HCT116 (cell line): ENCODE measurements around the gene EIF4G3. TPM values are rescaled to one million over a fixed set of nuclear protein-coding genes. Genes with fewer than 3 reads are reported as not detected.

Experiments used
- ATAC-seq: fragments of 200-7000 bp; cut with Tn5 transposase; 2 replicates; pipeline ENCODE4 v1.9.1; 2020; ENCODE audit warnings: mild to moderate bottlenecking, moderate library complexity
- BruUV-seq: library from RNA; stranded (reverse); fragments of 400-500 nt; replicated peaks from 2 replicates; lab custom pipeline; 2021; lab: Mats Ljungman, UMichigan
- CTCF ChIA-PET: fragments of 300-600 bp; sonication (Branson Sonifier 250); formaldehyde crosslinking; loops from one replicate; lab custom pipeline; 2021; ENCODE audit warnings: antibody characterized with exemption; lab: Charles Lee
- POLR2A ChIA-PET: fragments of 300-600, 350-600 bp; sonication (Branson Sonifier 250); formaldehyde crosslinking; loops from one replicate; lab custom pipeline; 2021; ENCODE audit warnings: antibody characterized with exemption; lab: Charles Lee
- RAD21 ChIA-PET, 2 experiments: fragments of 300-600 bp; sonication (Branson Sonifier 250); formaldehyde crosslinking; loops; one replicate each; lab custom pipeline; 2023; ENCODE audit warnings: low total read pairs in 2 of 2; ENCODE audit not compliant: uncharacterized antibody in 2 of 2, unreplicated experiment in 2 of 2, low non-redundant PET in 1 of 2; lab: Charles Lee
- DNase-seq: peaks from one replicate; pipeline ENCODE4 v3.0.0-alpha.2; 2010; ENCODE audit warnings: low read depth, low spot score
- H2AFZ ChIP-seq: fragments of 200-600 bp; shearing (Covaris generic), sonication (generic); 2 replicates; pipeline ENCODE4 v1.6.1; 2017; ENCODE audit warnings: low read depth, mixed run types, mixed read lengths, antibody characterized with exemption, low read length; ENCODE audit not compliant: poor library complexity, severe bottlenecking
- H3K27ac ChIP-seq: 2 replicates; pipeline ENCODE4 v1.5.1; 2012; ENCODE audit warnings: low read depth, low read length
- H3K27me3 ChIP-seq: fragments of 200-600 bp; sonication (generic); 2 replicates; pipeline ENCODE4 v1.6.1; 2016; ENCODE audit warnings: mixed run types, low read length, mixed read lengths; ENCODE audit not compliant: insufficient read depth
- H3K36me3 ChIP-seq, 2 experiments: fragments of 200-500 bp in 1 of 2; fragments of 200-600 bp in 1 of 2; sonication (Bioruptor generic) in 1 of 2; sonication (generic) in 1 of 2; 2 replicates each; pipeline versions ENCODE4 v1.5.1 to v1.6.1; 2014 to 2016; ENCODE audit warnings: low read length in 2 of 2, inconsistent platforms in 1 of 2, mixed read lengths in 1 of 2, mixed run types in 1 of 2; ENCODE audit not compliant: insufficient read depth in 2 of 2, control insufficient read depth in 1 of 2
- H3K4me1 ChIP-seq, 2 experiments: fragments of 200-600 bp in 1 of 2; sonication (generic) in 1 of 2; 2 replicates each; pipeline versions ENCODE4 v1.5.1 to v1.6.1; 2012 to 2017; ENCODE audit warnings: low read length in 2 of 2, inconsistent platforms in 1 of 2, mild to moderate bottlenecking in 1 of 2, mixed read lengths in 1 of 2, mixed run types in 1 of 2, moderate library complexity in 1 of 2; ENCODE audit not compliant: insufficient read depth in 2 of 2, control insufficient read depth in 1 of 2
- H3K4me2 ChIP-seq: fragments of 200-600 bp; sonication (generic); 2 replicates; pipeline ENCODE4 v1.6.1; 2017; ENCODE audit warnings: mixed run types, low read length, mixed read lengths
- H3K4me3 ChIP-seq, 2 experiments: fragments of 200-600 bp in 1 of 2; sonication (generic) in 1 of 2; replicated peaks in 1 of 2; 2 replicates each; pipeline ENCODE4 v1.5.1; 2011 to 2016; ENCODE audit warnings: low read length in 2 of 2, control low read depth in 1 of 2, low read depth in 1 of 2, mild to moderate bottlenecking in 1 of 2, mixed read lengths in 1 of 2, mixed run types in 1 of 2
- H3K79me2 ChIP-seq: fragments of 200-600 bp; sonication (generic); 2 replicates; pipeline ENCODE4 v1.6.1; 2017; ENCODE audit warnings: mild to moderate bottlenecking, mixed run types, low read length, moderate library complexity, mixed read lengths; ENCODE audit not compliant: insufficient read depth
- H3K9ac ChIP-seq: fragments of 200-600 bp; sonication (generic); 2 replicates; pipeline ENCODE4 v1.6.1; 2016; ENCODE audit warnings: low read length, mixed read lengths
- H3K9me2 ChIP-seq: fragments of 200-600 bp; sonication (generic), shearing (Covaris generic); 2 replicates; pipeline ENCODE4 v1.6.1; 2017; ENCODE audit warnings: mixed run types, mild to moderate bottlenecking, moderate library complexity; ENCODE audit not compliant: insufficient read depth
- H3K9me3 ChIP-seq, 2 experiments: fragments of 200-500 bp in 1 of 2; fragments of 200-600 bp in 1 of 2; sonication (Bioruptor generic) in 1 of 2; sonication (generic) in 1 of 2; 2 replicates each; pipeline ENCODE4 v1.6.1; 2014 to 2017; ENCODE audit warnings: low read length in 2 of 2, mixed read lengths in 2 of 2, inconsistent platforms in 1 of 2, low read depth in 1 of 2, mild to moderate bottlenecking in 1 of 2, mixed run types in 1 of 2, moderate library complexity in 1 of 2; ENCODE audit not compliant: control insufficient read depth in 1 of 2, insufficient read depth in 1 of 2
- H4K20me1 ChIP-seq: fragments of 200-600 bp; sonication (generic), shearing (Covaris generic); 2 replicates; pipeline ENCODE4 v1.6.1; 2017; ENCODE audit warnings: mixed run types, mild to moderate bottlenecking, moderate library complexity; ENCODE audit not compliant: insufficient read depth
- CEBPB ChIP-seq: IDR thresholded peaks from 2 replicates; pipeline ENCODE4 v1.6.1; 2012; ENCODE audit warnings: low read depth
- CTCF ChIP-seq, 3 experiments: fragments of 200-600 bp in 1 of 3; sonication (generic) in 1 of 3; IDR thresholded peaks in 2 of 3; conservative IDR thresholded peaks in 1 of 3; 2 replicates each; pipeline ENCODE4 v1.5.1; 2012 to 2017; ENCODE audit warnings: low read depth in 2 of 3, low read length in 2 of 3, antibody characterized with exemption in 1 of 3, borderline replicate concordance in 1 of 3, control low read depth in 1 of 3, mild to moderate bottlenecking in 1 of 3, mixed read lengths in 1 of 3, mixed run types in 1 of 3, moderate library complexity in 1 of 3; ENCODE audit not compliant: insufficient read depth in 1 of 3
- ELF1 ChIP-seq: IDR thresholded peaks from 2 replicates; pipeline ENCODE4 v1.6.1; 2012; ENCODE audit warnings: low read depth, borderline replicate concordance
- EZH2 ChIP-seq: fragments of 200-600 bp; sonication (generic); IDR thresholded peaks from 2 replicates; pipeline ENCODE4 v1.6.1; 2017; ENCODE audit warnings: antibody characterized with exemption, mixed run types
- EZH2phosphoT487 ChIP-seq: fragments of 200-600 bp; IDR thresholded peaks from 2 replicates; pipeline ENCODE4 v1.6.1; 2018; ENCODE audit warnings: antibody characterized with exemption, borderline replicate concordance
- FOSL1 ChIP-seq: IDR thresholded peaks from 2 replicates; pipeline ENCODE4 v1.6.1; 2012; ENCODE audit warnings: low read depth
- JUND ChIP-seq: IDR thresholded peaks from 2 replicates; pipeline ENCODE4 v1.6.1; 2012
- MAX ChIP-seq: IDR thresholded peaks from 2 replicates; pipeline ENCODE4 v1.6.1; 2012
- POLR2AphosphoS5 ChIP-seq: IDR thresholded peaks from 2 replicates; pipeline ENCODE4 v1.6.1; 2011; ENCODE audit warnings: mild to moderate bottlenecking, low read depth, low read length, moderate library complexity
- REST ChIP-seq: IDR thresholded peaks from 2 replicates; pipeline ENCODE4 v1.6.1; 2012; ENCODE audit warnings: low read depth
- SIN3A ChIP-seq: IDR thresholded peaks from 2 replicates; pipeline ENCODE4 v1.6.1; 2012; ENCODE audit warnings: low read depth
- SP1 ChIP-seq: IDR thresholded peaks from 2 replicates; pipeline ENCODE4 v1.6.1; 2012; ENCODE audit warnings: low read depth
- SRF ChIP-seq: IDR thresholded peaks from 2 replicates; pipeline ENCODE4 v1.6.1; 2012; ENCODE audit warnings: low read depth
- ZNF274 ChIP-seq: fragments of 200-500 bp; sonication (Bioruptor generic); IDR thresholded peaks from 2 replicates; pipeline ENCODE4 v1.6.1; 2014; ENCODE audit warnings: mild to moderate bottlenecking, low read depth, low read length, inconsistent platforms
- intact Hi-C: fragments of 100-400 bp; cut with micrococcal nuclease; formaldehyde crosslinking; loops from 2 replicates; pipeline ENCODE4 v1.10.0; 2022
- total RNA-seq: library from RNA; stranded (reverse); gene quantifications from one replicate; pipeline ENCODE4 v1.2.1, GENCODE V29; 2021; ENCODE audit not compliant: unreplicated experiment
- TF ChIP-seq, protein P1 (sequence below): IDR thresholded peaks from 2 replicates; pipeline ENCODE4 v1.6.1; 2012

The EIF4G3 gene
- total RNA-seq, 1 experiment from 2014 or later = 40.1 TPM

DNA sequence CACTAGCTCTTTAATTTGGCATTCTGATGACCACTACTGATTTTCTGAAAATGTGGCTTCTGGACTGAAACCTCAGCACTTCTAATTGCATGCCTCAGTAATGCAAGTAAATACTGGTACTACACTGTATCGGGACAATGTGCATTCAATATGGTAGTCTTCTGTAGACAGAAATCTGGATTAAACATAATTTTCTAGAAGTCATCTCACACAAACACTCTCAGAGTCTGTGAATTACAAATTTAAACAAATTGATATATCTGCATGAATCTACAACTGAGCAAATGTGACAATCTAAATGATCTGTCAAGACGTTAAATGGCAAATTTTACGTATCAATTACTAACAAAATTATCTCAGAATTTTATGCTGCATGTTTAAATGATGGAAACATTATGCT lies 413.3 kb downstream of the EIF4G3 start:
- RAD21 ChIA-PET = no interaction called here
- H3K4me2 ChIP-seq = no peak overlapping the region
- no TSS peak for BruUV-seq
- H3K79me2 ChIP-seq = peaks cover 60% of the 10 kb centered on the region
- POLR2A ChIA-PET = no interaction called here
- intact Hi-C loops = no loop called here
- ATAC-seq (no peak), DNase-seq (no peak)
- H3K9me3 ChIP-seq = no peaks in the 10 kb centered on the region
- H4K20me1 ChIP-seq = 0 out of 2 replicates have a peak, but pooled peaks cover 3% of the 10 kb centered on the region
- peaks cover 73 to 81% of the 10 kb centered on the region in 2 experiments for H3K36me3 ChIP-seq
- CTCF ChIA-PET = interaction anchor here (1.0 kb wide), 1 partner anchor 11 kb away, joined by 3 read pairs; no protein-coding TSS in a partner anchor
- TF ChIP-seq JUND (no peak), CEBPB (no peak), EZH2phosphoT487 (no peak), CTCF (IDR thresholded peaks at IDR 0.05 in 2 of 3, conservative IDR thresholded peaks at IDR 0.05 in 1 of 3; ENCODE audit: borderline replicate concordance in 1 of 3, insufficient read depth in 1 of 3, low read depth in 2 of 3, low read length in 2 of 3) (no peak), SP1 (no peak), POLR2AphosphoS5 (no peak)
- TF ChIP-seq, protein P1, sequence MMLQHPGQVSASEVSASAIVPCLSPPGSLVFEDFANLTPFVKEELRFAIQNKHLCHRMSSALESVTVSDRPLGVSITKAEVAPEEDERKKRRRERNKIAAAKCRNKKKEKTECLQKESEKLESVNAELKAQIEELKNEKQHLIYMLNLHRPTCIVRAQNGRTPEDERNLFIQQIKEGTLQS = no peak
- H3K27me3 ChIP-seq = no peaks in the 10 kb centered on the region
- H3K9ac ChIP-seq = no peak overlapping the region
- no peak overlapping the region for H2AFZ ChIP-seq
- H3K27ac ChIP-seq = no peak overlapping the region
- H3K4me1 ChIP-seq = no peaks in the 10 kb centered on the region
- no peak overlapping the region for H3K4me3 ChIP-seq
- no peaks in the 10 kb centered on the region for H3K9me2 ChIP-seq

DNA sequence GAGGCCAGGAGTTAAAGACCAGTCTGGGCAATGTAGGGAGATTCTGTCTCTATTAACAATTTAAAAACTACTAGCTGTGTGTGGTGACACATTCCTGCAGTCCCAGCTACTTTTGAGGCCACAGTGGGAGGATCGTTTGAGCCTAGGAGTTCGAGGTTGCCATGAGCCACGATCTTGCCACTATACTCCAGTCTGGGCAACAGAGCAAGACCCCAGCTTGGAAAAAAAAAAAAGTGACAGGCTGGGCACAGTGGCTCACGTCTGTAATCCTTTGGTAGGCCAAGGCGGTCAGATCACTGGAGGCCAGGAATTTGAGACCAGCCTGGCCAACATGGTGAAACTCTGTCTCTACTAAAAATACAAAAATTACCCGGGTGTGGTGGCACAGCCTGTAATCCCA lies 416.4 kb downstream of the EIF4G3 start:
- no peaks in the 10 kb centered on the region for H3K4me1 ChIP-seq
- H2AFZ ChIP-seq = no peak overlapping the region
- ChIA-PET CTCF (no interaction called here), POLR2A (no interaction called here), RAD21 (no interaction called here)
- H3K27me3 ChIP-seq = no peaks in the 10 kb centered on the region
- no peak overlapping the region for H3K4me2 ChIP-seq
- no peak for ATAC-seq
- no peak overlapping the region for H3K4me3 ChIP-seq
- BruUV-seq = no TSS peak
- no peak for DNase-seq
- intact Hi-C loops = no loop called here
- H4K20me1 ChIP-seq = 0 out of 2 replicates have a peak, but pooled peaks cover 3% of the 10 kb centered on the region
- peaks cover 72 to 79% of the 10 kb centered on the region in 2 experiments for H3K36me3 ChIP-seq
- no peaks in the 10 kb centered on the region for H3K9me3 ChIP-seq
- H3K9ac ChIP-seq = no peak overlapping the region
- H3K79me2 ChIP-seq = peaks cover 59% of the 10 kb centered on the region
- H3K9me2 ChIP-seq = no peaks in the 10 kb centered on the region
- no peak for TF ChIP-seq ZNF274
- TF ChIP-seq MAX = no peak
- no peak for TF ChIP-seq SIN3A
- no peak for TF ChIP-seq JUND
- no peak for TF ChIP-seq ELF1
- no peak for TF ChIP-seq SP1
- no peak for TF ChIP-seq REST
- no peak for TF ChIP-seq EZH2
- TF ChIP-seq FOSL1 = no peak
- TF ChIP-seq SRF = no peak
- no peak overlapping the region for H3K27ac ChIP-seq
